Thyroid gland (tissue), 4 donors: ENCODE measurements around the gene ANO2.

Experiments used
- CTCF ChIP-seq, 6 experiments: fragments of 200-600 bp in 3 of 6; fragments of 450-650 bp in 3 of 6; sonication (generic) in 3 of 6; IDR thresholded peaks; one replicate each; pipeline ENCODE4 v1.5.1; 2016 to 2019; ENCODE audit warnings: antibody characterized with exemption in 6 of 6, mild to moderate bottlenecking in 2 of 6, inconsistent platforms in 1 of 6, moderate library complexity in 1 of 6
- POLR2A ChIP-seq, 2 donors: fragments of 450-650 bp; IDR thresholded peaks; one replicate each; pipeline ENCODE4 v1.6.1; 2017; ENCODE audit warnings: antibody characterized with exemption in 2 of 2, mild to moderate bottlenecking in 2 of 2, moderate library complexity in 1 of 2

- TF ChIP-seq CTCF (IDR thresholded peaks at IDR 0.05): no peak
- no peak for TF ChIP-seq POLR2A (IDR thresholded peaks at IDR 0.05)
Measured at GRCh38 chr12:5568325-5568981, 376.6 kb downstream of the ANO2 start.
